Measurements from ENCODE around the gene ITLN2.

DNA sequence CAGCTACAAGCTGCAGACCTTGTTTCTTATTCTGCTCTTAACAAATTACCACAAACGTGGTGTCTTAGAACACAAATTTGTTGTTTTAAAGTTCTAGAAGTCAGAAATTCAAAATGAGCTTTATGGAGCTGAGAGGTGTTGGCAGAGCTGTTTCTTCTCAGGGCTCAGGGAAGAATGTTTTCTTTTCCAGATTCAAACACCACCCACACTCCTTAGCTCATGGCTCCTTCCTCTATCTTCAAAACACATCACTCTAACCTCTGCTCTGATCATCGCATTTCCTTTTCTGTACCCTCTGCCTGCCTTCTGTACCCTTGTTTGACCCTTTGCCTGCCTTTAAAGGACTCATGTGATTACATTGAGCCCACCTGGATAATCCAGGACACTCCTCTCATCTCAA lies 42.7 kb downstream of the ITLN2 start:
- TF ChIP-seq POLR2AphosphoS5 (IDR thresholded peaks at IDR 0.05; ENCODE audit: borderline replicate concordance, low read depth, low read length), result no peak
- TF ChIP-seq EZH2 (IDR thresholded peaks at IDR 0.05), result no peak
- no peak for TF ChIP-seq FOXP2 (optimal IDR thresholded peaks at IDR 0.05; ENCODE audit: control extremely low read depth, extremely low read length, insufficient read depth)

All from SK-N-MC (cell line).